GM12864 (cell line): ENCODE results near the gene AKT3.

Experiments used
- DNase-seq: peaks from one replicate; pipeline ENCODE4 v3.0.0-alpha.2; 2011; ENCODE audit warnings: low read depth
- H3K4me3 ChIP-seq: 2 replicates; pipeline ENCODE4 v1.5.1; 2011; ENCODE audit warnings: mild to moderate bottlenecking, low read depth, low read length, control low read depth
- TF ChIP-seq, protein P1 (sequence below): IDR thresholded peaks from 2 replicates; pipeline ENCODE4 v1.5.1; 2011; ENCODE audit warnings: low read depth, mild to moderate bottlenecking, moderate library complexity, low read length, control low read depth, inconsistent platforms; ENCODE audit errors: missing control alignments

The AKT3 gene

DNA sequence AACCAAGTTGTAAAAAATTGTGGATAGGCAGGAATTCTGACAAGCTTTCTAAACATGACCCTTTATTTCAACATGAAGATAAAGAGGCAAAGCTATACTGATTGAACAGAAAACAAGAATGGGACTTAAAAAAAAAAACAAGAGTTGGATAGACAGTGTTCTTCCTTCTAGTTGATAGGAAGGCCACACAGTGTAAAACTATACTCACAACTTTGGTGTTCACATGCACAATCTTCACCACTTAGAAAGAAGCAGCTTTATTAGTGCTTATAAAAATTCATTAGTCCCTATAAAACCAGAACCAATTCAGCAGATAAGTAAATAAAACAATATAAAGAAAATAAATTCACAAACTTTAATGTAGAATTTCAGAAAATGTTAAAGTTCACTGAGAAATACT, 101.8 kb downstream of the AKT3 start:
- H3K4me3 ChIP-seq = no peak overlapping the region
- no peak for DNase-seq
- TF ChIP-seq, protein P1, sequence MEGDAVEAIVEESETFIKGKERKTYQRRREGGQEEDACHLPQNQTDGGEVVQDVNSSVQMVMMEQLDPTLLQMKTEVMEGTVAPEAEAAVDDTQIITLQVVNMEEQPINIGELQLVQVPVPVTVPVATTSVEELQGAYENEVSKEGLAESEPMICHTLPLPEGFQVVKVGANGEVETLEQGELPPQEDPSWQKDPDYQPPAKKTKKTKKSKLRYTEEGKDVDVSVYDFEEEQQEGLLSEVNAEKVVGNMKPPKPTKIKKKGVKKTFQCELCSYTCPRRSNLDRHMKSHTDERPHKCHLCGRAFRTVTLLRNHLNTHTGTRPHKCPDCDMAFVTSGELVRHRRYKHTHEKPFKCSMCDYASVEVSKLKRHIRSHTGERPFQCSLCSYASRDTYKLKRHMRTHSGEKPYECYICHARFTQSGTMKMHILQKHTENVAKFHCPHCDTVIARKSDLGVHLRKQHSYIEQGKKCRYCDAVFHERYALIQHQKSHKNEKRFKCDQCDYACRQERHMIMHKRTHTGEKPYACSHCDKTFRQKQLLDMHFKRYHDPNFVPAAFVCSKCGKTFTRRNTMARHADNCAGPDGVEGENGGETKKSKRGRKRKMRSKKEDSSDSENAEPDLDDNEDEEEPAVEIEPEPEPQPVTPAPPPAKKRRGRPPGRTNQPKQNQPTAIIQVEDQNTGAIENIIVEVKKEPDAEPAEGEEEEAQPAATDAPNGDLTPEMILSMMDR = no peak

DNA sequence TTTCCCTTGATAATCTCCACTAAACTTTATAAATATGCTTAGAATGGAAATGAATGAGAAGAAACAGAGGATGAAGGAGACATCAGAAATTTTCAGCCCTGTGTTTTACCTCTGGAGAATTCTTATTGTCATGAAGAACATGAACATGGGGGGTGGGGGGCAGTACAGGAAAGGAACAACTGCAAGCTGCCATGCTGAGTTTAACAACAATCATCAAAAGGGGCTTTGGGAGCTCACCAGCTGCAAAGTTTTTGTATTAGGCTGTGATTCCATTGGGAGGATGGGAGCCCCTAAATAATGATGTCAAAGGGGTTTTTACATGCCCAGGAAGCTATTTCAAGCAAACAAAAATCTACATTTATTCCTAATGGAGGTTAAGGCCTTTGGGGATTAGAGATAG, 103.3 kb downstream of the AKT3 start:
- TF ChIP-seq, protein P1 = no peak
- H3K4me3 ChIP-seq = no peak overlapping the region
- no peak for DNase-seq

DNA sequence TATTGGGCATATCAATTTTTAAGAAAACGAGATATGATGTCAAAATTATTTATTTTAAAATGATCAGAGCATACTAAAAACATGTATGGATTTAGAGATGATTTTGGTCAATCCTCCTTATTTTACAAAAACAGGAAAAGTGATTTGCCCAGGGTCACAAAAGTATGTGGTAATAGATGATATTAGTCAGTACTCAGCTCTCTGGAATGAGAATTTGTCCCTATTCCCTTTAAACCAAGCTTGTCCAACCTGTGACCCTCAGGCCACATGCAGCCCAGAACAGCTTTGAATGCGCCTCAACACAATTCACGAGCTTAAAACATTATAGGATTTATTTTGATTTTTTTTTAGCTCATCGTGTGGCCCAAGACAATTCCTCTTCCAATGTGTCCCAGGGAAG, 104.7 kb downstream of the AKT3 start:
- TF ChIP-seq, protein P1 = no peak
- no peak overlapping the region for H3K4me3 ChIP-seq
- no peak for DNase-seq

DNA sequence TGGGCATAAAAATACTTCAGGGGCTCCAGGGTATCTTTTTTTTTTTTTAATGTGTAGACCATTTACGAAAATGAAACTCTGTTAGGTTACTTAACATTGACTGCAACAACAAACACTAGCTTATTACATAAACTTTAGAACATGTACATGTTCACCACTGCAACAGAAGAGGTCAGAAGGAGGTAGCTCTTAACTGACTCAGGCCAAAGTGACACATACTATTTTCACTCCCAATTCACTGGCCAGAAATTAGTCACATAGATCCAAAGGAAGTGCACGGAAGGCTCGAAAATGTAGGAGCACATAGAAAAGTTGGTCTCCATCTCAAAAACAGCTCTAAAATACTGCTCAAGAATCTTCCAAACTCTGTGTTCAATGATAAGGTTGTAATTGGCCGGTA, 107.2 kb downstream of the AKT3 start:
- H3K4me3 ChIP-seq = no peak overlapping the region

DNA sequence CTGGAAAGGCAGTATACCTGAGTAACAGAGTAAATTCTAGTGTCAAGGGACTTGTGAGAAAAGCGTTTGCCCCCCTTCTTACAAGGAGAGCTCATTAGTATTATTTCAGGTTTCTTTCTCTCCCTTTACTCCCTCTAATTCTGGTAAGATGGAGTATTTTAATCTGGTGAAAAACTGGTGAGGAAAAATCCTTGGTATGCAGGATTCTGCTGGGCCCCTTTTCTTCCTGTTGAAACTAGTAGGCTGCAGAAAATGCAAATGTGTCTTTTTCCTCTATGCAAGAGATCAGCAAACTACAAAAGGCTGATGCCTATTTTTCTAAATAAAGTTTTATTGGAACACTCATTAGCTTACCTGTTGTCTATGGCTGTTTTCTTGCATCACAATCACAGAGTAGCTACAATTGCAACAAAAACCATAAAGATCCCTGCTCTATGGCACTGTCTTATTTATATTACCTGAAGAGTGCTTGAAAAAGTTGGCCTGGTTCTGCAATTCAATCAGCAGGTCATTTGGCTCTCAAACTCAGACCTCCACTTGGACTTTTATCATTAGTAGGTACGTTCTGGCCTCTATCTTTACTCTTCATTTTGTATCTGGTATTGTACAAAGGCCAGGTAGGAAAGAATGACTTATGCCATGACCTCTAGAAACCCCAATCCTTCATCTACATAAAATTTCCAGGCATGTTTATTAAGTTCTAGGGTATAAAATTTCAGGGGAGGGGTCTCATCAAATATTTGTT, 109.6 kb downstream of the AKT3 start:
- no peak for DNase-seq

More for the DNA sequence above, 107.2 kb downstream of the AKT3 start:
- DNase-seq = no peak
- TF ChIP-seq, protein P1 = no peak

DNA sequence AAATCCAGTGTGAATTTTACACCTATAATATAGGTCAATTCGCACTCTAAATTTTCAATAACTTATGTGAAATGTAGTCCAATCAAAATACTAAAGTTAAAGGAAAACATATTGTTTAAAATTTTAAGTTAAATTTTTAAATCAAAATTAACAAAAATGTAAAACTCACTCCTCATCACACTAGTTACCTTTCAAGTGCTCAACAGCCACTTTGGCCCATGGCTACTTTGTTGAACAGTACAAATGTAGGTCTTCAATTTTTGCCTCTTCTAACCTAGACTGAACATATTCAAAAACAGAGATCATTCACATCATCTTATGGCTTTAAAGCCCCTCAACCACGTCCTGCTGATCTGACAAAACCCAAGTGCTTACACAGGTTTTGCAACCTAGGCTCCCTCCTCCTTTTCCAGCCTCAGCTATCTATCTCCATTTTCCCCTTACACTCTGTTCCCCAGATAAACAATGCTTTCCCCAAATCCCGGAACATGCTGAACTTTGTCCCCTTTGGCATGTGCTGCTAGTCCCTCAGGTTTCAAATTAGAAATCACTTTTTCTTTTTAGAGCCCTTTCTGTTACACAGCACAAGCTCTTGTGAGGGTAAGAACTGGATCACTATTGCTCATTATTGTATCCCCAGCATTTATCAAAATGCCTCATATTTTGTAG, 110.6 kb downstream of the AKT3 start:
- no peak for DNase-seq
- no peak overlapping the region for H3K4me3 ChIP-seq
- TF ChIP-seq, protein P1 = no peak

More for the DNA sequence above, 109.6 kb downstream of the AKT3 start:
- TF ChIP-seq, protein P1 = no peak
- H3K4me3 ChIP-seq = no peak overlapping the region
